ENCODE measurements around the gene NPAS2.

NPAS2 gene

DNA sequence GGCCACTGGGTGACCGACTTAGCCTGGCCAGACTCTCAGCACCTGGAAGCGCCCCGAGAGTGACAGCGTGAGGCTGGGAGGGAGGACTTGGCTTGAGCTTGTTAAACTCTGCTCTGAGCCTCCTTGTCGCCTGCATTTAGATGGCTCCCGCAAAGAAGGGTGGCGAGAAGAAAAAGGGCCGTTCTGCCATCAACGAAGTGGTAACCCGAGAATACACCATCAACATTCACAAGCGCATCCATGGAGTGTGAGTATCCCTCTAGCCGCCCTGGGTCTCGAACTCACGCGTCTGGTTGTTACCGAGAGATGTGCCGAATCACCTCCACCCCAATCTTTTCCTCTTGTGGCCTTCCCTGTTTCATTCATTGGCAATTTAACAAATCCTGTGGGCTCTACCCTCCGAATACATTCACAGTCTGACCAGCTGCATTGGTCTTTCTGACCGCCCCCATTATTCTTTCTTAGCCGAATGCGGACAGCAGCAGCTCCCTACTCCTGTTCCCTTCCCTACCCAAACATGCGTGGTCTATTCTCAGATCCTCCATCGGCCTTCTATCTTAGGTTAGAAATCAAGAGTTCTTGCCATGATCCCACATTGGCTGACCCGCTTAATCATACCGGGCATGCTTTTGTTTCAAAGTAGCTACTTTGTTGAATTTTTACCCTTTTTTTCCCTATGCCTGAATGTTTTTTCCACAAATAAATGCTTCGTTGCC lies 182.8 kb downstream of the NPAS2 start:
- TF ChIP-seq, protein P1, sequence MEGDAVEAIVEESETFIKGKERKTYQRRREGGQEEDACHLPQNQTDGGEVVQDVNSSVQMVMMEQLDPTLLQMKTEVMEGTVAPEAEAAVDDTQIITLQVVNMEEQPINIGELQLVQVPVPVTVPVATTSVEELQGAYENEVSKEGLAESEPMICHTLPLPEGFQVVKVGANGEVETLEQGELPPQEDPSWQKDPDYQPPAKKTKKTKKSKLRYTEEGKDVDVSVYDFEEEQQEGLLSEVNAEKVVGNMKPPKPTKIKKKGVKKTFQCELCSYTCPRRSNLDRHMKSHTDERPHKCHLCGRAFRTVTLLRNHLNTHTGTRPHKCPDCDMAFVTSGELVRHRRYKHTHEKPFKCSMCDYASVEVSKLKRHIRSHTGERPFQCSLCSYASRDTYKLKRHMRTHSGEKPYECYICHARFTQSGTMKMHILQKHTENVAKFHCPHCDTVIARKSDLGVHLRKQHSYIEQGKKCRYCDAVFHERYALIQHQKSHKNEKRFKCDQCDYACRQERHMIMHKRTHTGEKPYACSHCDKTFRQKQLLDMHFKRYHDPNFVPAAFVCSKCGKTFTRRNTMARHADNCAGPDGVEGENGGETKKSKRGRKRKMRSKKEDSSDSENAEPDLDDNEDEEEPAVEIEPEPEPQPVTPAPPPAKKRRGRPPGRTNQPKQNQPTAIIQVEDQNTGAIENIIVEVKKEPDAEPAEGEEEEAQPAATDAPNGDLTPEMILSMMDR (IDR thresholded peaks at IDR 0.05; ENCODE audit: insufficient read depth, low read depth, low read length, missing control alignments) = no peak

DNA sequence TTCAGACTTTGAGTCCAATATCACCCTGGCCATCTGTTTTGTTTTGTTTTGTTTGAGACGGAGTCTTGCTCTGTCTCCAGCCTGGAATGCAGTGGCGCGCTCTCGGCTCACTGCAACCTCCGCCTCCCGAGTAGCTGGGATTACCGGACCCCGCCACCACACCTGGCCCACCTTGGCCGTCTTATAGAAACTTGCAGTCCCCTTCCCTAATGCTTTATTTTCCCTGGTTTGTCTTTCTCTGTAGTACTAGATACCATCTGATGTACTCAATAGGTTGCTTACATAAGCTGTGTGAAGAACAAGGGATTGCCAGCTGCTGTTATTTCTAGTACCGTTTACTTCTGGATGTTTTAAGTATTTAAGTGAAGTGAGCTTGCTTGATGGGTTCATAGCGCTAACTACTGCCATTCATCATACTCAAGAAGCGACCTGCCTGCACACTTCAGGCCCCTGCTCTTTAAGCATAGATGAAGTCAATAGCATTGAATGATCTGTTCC lies 183.4 kb downstream of the NPAS2 start:
- peak overlapping the region; percentile 78 for H3K4me3 ChIP-seq (ENCODE audit: low read depth, low read length)
- DNase-seq (ENCODE audit: low read depth) = no peak
- TF ChIP-seq, protein P1 (IDR thresholded peaks at IDR 0.05; ENCODE audit: insufficient read depth, low read depth, low read length, missing control alignments) = no peak

More for the DNA sequence above, 182.8 kb downstream of the NPAS2 start:
- DNase-seq (ENCODE audit: low read depth) = peak; percentile 34
- H3K4me3 ChIP-seq (ENCODE audit: low read depth, low read length) = peak overlapping the region; percentile 78

DNA sequence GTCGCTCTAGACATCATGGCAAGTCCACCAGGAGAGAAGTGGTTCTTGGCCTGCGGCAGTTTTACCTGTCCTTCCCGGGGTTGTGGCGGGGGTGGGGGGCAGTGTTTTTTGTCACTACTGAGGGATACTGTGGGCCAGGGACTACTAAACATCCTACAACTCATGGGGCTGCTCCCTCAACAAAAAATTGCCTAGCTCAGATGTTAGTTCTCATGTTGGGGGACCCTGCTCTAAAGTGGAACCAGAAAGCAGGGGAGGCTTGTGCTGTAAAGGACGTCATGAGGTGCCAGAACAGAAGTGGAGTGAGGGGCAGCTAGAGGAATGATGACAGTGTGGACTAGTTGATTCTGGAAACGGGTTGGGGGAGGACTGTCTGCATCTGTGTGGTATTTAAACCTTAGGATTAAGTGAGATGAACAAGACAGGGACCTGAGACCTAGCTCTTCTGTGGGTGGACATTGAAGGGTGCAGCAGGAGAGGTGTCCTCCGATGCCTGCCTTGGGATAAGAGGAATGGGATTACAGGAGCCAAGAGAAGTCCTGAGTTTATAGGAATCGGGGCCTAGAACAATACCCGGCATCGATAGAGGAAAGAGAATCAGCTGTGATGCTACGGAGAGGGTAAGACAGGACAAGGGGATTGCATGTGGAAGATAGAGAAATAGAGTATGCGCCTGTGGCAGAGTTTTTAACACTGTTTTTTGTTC lies 184.8 kb downstream of the NPAS2 start:
- TF ChIP-seq, protein P1 (IDR thresholded peaks at IDR 0.05; ENCODE audit: insufficient read depth, low read depth, low read length, missing control alignments) = no peak
- H3K4me3 ChIP-seq (ENCODE audit: low read depth, low read length) = no peak overlapping the region
- DNase-seq (ENCODE audit: low read depth) = no peak

DNA sequence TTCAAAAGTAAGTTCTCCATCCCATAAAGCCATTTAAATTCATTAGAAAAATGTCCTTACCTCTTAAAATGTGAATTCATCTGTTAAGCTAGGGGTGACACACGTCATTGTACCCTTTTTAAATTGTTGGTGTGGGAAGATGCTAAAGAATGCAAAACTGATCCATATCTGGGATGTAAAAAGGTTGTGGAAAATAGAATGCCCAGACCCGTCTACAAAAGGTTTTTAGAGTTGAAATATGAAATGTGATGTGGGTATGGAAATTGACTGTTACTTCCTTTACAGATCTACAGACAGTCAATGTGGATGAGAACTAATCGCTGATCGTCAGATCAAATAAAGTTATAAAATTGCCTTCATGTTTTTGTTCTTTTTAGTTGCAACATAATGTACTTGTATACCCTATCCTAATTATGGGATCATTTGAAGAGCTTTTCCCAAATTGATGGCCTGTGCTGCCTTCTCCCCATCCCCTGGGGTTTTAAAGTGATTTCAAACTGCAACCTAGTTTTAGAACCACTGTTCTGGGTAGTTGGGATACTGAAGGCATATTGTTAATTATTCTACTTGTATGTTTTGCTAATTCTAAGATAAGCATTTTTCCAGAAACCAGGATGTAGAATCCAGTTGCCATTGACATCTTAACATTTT lies 186.3 kb downstream of the NPAS2 start:
- no peak overlapping the region for H3K4me3 ChIP-seq (ENCODE audit: low read depth, low read length)
- DNase-seq (ENCODE audit: low read depth) = no peak
- TF ChIP-seq, protein P1 (IDR thresholded peaks at IDR 0.05; ENCODE audit: insufficient read depth, low read depth, low read length, missing control alignments) = no peak

DNA sequence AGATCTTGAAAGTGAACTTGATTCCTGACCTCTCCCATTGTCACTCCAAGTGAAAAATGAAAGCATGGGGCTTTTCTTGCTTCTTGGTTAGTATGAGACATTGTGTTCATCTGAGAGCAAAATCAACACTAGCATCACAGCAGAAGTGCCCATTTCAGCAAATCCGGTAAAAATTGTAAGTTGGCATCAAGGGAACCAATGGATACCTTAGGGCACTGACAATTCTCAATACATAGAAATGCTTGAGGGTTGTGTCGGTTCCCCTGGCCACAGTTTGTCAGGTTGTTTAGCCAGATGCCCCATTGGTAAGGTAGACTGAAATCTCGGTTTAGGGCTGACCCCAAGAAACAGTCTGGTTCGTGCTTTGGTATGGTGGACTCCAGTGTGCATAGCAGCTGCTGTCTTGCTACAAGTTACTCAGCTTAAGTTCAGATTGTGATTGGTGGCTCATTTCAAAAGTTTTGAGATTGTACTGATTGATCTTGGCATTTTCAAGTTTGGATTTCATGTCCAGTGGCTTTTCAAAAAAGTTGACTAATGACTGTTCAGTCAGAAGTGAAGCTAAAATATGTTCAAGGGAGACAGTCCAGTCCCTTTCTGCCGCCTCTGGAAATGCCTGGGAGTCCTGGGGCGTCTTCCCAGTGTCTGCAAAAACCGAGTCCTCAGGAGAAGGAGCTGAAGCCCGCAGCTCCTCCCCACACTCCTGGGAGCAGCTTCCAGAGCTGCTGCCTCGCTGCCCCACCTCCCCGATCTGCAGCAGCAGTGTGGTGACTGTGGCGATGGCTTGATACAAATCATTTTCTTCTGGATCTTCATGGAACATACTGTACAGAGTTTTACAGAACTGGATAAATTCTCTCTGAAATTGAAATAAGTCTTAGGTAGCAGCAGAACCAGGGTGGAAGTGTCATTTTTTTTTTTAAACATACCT lies 187.7 kb downstream of the NPAS2 start:
- TF ChIP-seq, protein P1 (IDR thresholded peaks at IDR 0.05; ENCODE audit: insufficient read depth, low read depth, low read length, missing control alignments) = no peak
- no peak overlapping the region for H3K4me3 ChIP-seq (ENCODE audit: low read depth, low read length)
- DNase-seq (ENCODE audit: low read depth) = peak; percentile 65

DNA sequence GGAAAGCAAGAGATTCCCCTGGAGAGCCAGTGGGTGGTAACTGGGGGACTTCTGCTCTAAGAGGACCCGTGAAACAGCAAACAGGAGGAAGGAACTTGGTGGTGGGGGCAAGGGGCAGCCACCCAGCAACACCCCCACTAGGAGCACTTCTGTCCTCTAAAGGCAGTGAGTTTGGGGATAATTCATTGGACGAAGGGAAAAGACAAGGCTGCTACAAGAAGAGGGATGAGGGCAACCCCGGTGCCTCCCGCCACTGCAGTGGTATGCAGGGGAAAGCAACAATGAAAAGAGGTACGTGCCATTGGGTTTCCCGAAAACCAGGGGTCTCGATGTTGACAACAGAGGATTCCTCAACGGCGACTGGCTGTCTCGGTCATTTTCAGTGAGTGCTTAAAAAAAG lies 191.2 kb downstream of the NPAS2 start:
- TF ChIP-seq, protein P1 (IDR thresholded peaks at IDR 0.05; ENCODE audit: insufficient read depth, low read depth, low read length, missing control alignments) = no peak
- H3K4me3 ChIP-seq (ENCODE audit: low read depth, low read length) = no peak overlapping the region
- no peak for DNase-seq (ENCODE audit: low read depth)

Data from GM12865 (cell line).